IMR-90 (cell line): ENCODE results near the gene INHA. TPM values are rescaled to one million over a fixed set of nuclear protein-coding genes. Genes with fewer than 3 reads are reported as not detected.

Experiments used
- ATAC-seq: fragments of 200-7000 bp; cut with Tn5 transposase; 2 replicates; pipeline ENCODE4 v1.9.1; 2020; ENCODE audit warnings: low read depth, mild to moderate bottlenecking, moderate library complexity
- BruUV-seq: library from RNA; stranded (reverse); fragments of 400-500 nt; replicated peaks from 2 replicates; lab custom pipeline; 2021; lab: Mats Ljungman, UMichigan
- CTCF ChIA-PET: fragments of 300-600 bp; formaldehyde crosslinking; extraction: SDS; loops from one replicate; lab custom pipeline; 2021; ENCODE audit warnings: antibody characterized with exemption; lab: Yijun Ruan, JAX
- POLR2A ChIA-PET: fragments of 300-600 bp; sonication (Branson Sonifier 250); formaldehyde crosslinking; loops from one replicate; lab custom pipeline; 2022; ENCODE audit warnings: antibody characterized with exemption; ENCODE audit not compliant: unreplicated experiment; lab: Charles Lee
- DNase-seq: peaks from one replicate; pipeline ENCODE4 v3.0.0; 2013
- H2AFZ ChIP-seq: replicated peaks from 2 replicates; pipeline ENCODE3; 2013; ENCODE audit warnings: low read length, mild to moderate bottlenecking; ENCODE audit not compliant: poor library complexity
- H2AK5ac ChIP-seq: 2 replicates; pipeline ENCODE4 v1.6.1; 2013; ENCODE audit warnings: low read depth, low read length, inconsistent platforms
- H2AK9ac ChIP-seq: replicated peaks from 2 replicates; pipeline ENCODE3; 2013; ENCODE audit warnings: mild to moderate bottlenecking, low read depth, low read length, moderate library complexity; ENCODE audit not compliant: poor library complexity
- H2BK120ac ChIP-seq: 2 replicates; pipeline ENCODE4 v1.6.1; 2013; ENCODE audit warnings: low read depth, low read length, inconsistent platforms
- H2BK15ac ChIP-seq: 3 replicates; pipeline ENCODE4 v1.6.1; 2013; ENCODE audit warnings: low read depth, low read length, inconsistent platforms
- H2BK20ac ChIP-seq: 2 replicates; pipeline ENCODE4 v1.6.1; 2013; ENCODE audit warnings: low read depth, mild to moderate bottlenecking, inconsistent platforms, low read length, moderate library complexity
- H2BK5ac ChIP-seq: 2 replicates; pipeline ENCODE4 v1.6.1; 2013; ENCODE audit warnings: mild to moderate bottlenecking, low read depth, low read length, inconsistent platforms; ENCODE audit not compliant: poor library complexity, severe bottlenecking
- H3K14ac ChIP-seq: replicated peaks from 2 replicates; pipeline ENCODE4 v1.6.1; 2013; ENCODE audit warnings: low read depth, low read length, inconsistent platforms
- H3K18ac ChIP-seq: 2 replicates; pipeline ENCODE4 v1.6.1; 2013; ENCODE audit warnings: low read depth, low read length, control low read depth
- H3K23ac ChIP-seq: 2 replicates; pipeline ENCODE4 v1.6.1; 2013; ENCODE audit warnings: low read depth, low read length, inconsistent platforms
- H3K27ac ChIP-seq: 2 replicates; pipeline ENCODE4 v1.5.1; 2013; ENCODE audit warnings: mild to moderate bottlenecking, control low read depth, low read length; ENCODE audit not compliant: insufficient read depth
- H3K27me3 ChIP-seq: 2 replicates; pipeline ENCODE4 v1.6.1; 2013; ENCODE audit warnings: low read length; ENCODE audit not compliant: control insufficient read depth, insufficient read depth
- H3K36me3 ChIP-seq: 2 replicates; pipeline ENCODE4 v1.6.1; 2013; ENCODE audit warnings: low read length, mixed read lengths; ENCODE audit not compliant: control insufficient read depth, insufficient read depth
- H3K4ac ChIP-seq: 2 replicates; pipeline ENCODE4 v1.6.1; 2013; ENCODE audit warnings: low read depth, low read length, inconsistent platforms
- H3K4me1 ChIP-seq: 2 replicates; pipeline ENCODE4 v1.6.1; 2013; ENCODE audit warnings: low read length, mixed read lengths; ENCODE audit not compliant: control insufficient read depth, insufficient read depth
- H3K4me2 ChIP-seq: 2 replicates; pipeline ENCODE4 v1.6.1; 2013; ENCODE audit warnings: low read depth, mild to moderate bottlenecking, control low read depth, low read length, moderate library complexity
- H3K4me3 ChIP-seq: 2 replicates; pipeline ENCODE4 v1.5.1; 2013; ENCODE audit warnings: low read depth, mild to moderate bottlenecking, control low read depth, low read length, moderate library complexity; ENCODE audit not compliant: insufficient read depth
- H3K56ac ChIP-seq: 2 replicates; pipeline ENCODE4 v1.6.1; 2013; ENCODE audit warnings: low read length, inconsistent platforms; ENCODE audit not compliant: insufficient read depth; ENCODE audit errors: extremely low read depth
- H3K79me1 ChIP-seq, 2 experiments: 2 replicates each; pipeline ENCODE4 v1.6.1; 2013; ENCODE audit warnings: low read length in 2 of 2, inconsistent platforms in 1 of 2, low read depth in 1 of 2
- H3K9ac ChIP-seq: 2 replicates; pipeline ENCODE4 v1.6.1; 2013; ENCODE audit warnings: low read depth, low read length, control low read depth
- H3K9me1 ChIP-seq: 2 replicates; pipeline ENCODE4 v1.6.1; 2013; ENCODE audit warnings: low read length, inconsistent platforms; ENCODE audit not compliant: insufficient read depth
- H3K9me3 ChIP-seq: 2 replicates; pipeline ENCODE4 v1.6.1; 2013; ENCODE audit warnings: low read length; ENCODE audit not compliant: control insufficient read depth, insufficient read depth
- H4K20me1 ChIP-seq: 2 replicates; pipeline ENCODE4 v1.6.1; 2013; ENCODE audit warnings: low read length, inconsistent platforms; ENCODE audit not compliant: insufficient read depth
- H4K5ac ChIP-seq: 2 replicates; pipeline ENCODE4 v1.6.1; 2013; ENCODE audit warnings: mild to moderate bottlenecking, low read depth, low read length, control low read depth
- H4K8ac ChIP-seq, 2 experiments: 2 replicates each; pipeline ENCODE4 v1.6.1; 2013; ENCODE audit warnings: low read depth in 2 of 2, low read length in 2 of 2, control low read depth in 1 of 2, inconsistent platforms in 1 of 2
- H4K91ac ChIP-seq: 2 replicates; pipeline ENCODE4 v1.6.1; 2013; ENCODE audit warnings: low read depth, low read length, inconsistent platforms; ENCODE audit not compliant: insufficient read depth
- BHLHE40 ChIP-seq: fragments of 150-350 bp; IDR thresholded peaks from 2 replicates; pipeline ENCODE4 v1.6.1; 2016; ENCODE audit warnings: mild to moderate bottlenecking, low read depth, low read length
- CEBPB ChIP-seq: IDR thresholded peaks from 2 replicates; pipeline ENCODE4 v1.6.1; 2012; ENCODE audit warnings: low read depth, low read length, improper control_type of control experiment
- CHD1 ChIP-seq: IDR thresholded peaks from 2 replicates; pipeline ENCODE4 v1.6.1; 2012; ENCODE audit warnings: low read depth, low read length, improper control_type of control experiment
- RCOR1 ChIP-seq: IDR thresholded peaks from 2 replicates; pipeline ENCODE4 v1.6.1; 2012; ENCODE audit warnings: mild to moderate bottlenecking, low read length, improper control_type of control experiment; ENCODE audit not compliant: insufficient replicate concordance
- RFX5 ChIP-seq: IDR thresholded peaks from 2 replicates; pipeline ENCODE4 v1.8.0; 2012; ENCODE audit warnings: low read depth, mild to moderate bottlenecking, low read length, moderate library complexity
- SMC3 ChIP-seq: fragments of 150-350 bp; IDR thresholded peaks from 2 replicates; pipeline ENCODE4 v1.6.1; 2016; ENCODE audit warnings: low read depth, mild to moderate bottlenecking, antibody characterized with exemption, low read length, moderate library complexity
- WGBS, 2 experiments: methylation state at CpG; one replicate each; pipeline versions ENCODE4 v1.1.5 to v1.1.7; 2013; ENCODE audit warnings: missing lambda C conversion rate in 2 of 2; ENCODE audit not compliant: insufficient read length in 1 of 2; ENCODE audit errors: extremely low coverage in 2 of 2; 5-methylcytosine and 5-hydroxymethylcytosine counted together
- dilution Hi-C: fragments of 300-500 bp; cut with HindIII; formaldehyde crosslinking; loops from one replicate; pipeline ENCODE4 v1.14.3; 2018; ENCODE audit warnings: low sequenced_read_pairs; ENCODE audit not compliant: unreplicated experiment
- in situ Hi-C: fragments of 300-500 bp; cut with MboI; formaldehyde crosslinking; loops from 3 replicates; pipeline ENCODE4 v1.14.3; 2019; ENCODE audit warnings: low sequenced_read_pairs, inconsistent platforms, mixed read lengths
- intact Hi-C: fragments of 100-400 bp; cut with micrococcal nuclease; formaldehyde crosslinking; loops from 2 replicates; pipeline ENCODE4 v1.10.0; 2022
- polyA plus RNA-seq, 3 experiments: library from polyadenylated mRNA; depleted of rRNA; stranded (reverse); fragments of >200 nt; gene quantifications; 2 replicates each; pipeline ENCODE4 v1.2.3, GENCODE V29; 2012; ENCODE audit warnings: low replicate concordance in 1 of 3
- total RNA-seq: library from RNA; depleted of rRNA; stranded (reverse); fragments of >200 nt; gene quantifications from 2 replicates; pipeline ENCODE4 v1.2.3, GENCODE V29; 2012
- TF ChIP-seq, protein P1 (sequence below): fragments of 150-350 bp; IDR thresholded peaks from 2 replicates; pipeline ENCODE4 v1.6.1; 2017; ENCODE audit warnings: mild to moderate bottlenecking, antibody characterized with exemption, low read length, low read depth

Gene INHA
- total and polyA plus RNA-seq, 2 of the 4 experiments (the other 2 are of a cell fraction) = 0.96 TPM; not detected in 1

DNA sequence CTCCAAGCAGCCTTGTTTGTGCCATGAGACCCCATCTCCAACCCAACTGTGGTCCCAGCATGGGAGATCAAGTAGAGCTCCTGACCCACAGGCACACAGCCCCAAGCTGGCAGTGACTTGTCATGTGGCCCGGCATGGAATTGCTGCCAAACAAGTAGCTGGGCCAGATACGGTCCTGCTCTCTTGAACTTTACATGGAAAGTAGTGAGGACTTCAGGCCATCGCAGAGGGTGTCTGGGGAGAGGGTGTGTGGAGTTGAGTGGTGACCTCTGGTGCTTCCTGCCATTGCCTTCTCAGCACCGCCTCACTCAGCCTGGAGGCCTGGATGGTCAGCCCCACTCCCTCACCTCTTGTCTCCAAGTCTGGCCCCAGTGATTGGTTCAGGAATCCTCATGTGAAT is 44.4 kb downstream of the INHA start:
- no peak overlapping the region for H4K91ac ChIP-seq
- peaks cover 28% of the 10 kb centered on the region for H3K36me3 ChIP-seq
- no peak overlapping the region for H2BK15ac ChIP-seq
- ATAC-seq (no peak), DNase-seq (no peak)
- no peak overlapping the region for H3K9ac ChIP-seq
- no peak overlapping the region for H4K8ac ChIP-seq
- H3K4me3 ChIP-seq = no peak overlapping the region
- H2BK120ac ChIP-seq = no peak overlapping the region
- H3K4me2 ChIP-seq = no peak overlapping the region
- no peaks in the 10 kb centered on the region for H4K20me1 ChIP-seq
- H3K27ac ChIP-seq = no peak overlapping the region
- no peak overlapping the region for H2AK5ac ChIP-seq
- H3K4me1 ChIP-seq = no peaks in the 10 kb centered on the region
- H3K79me1 ChIP-seq = no peaks in the 10 kb centered on the region
- H2BK5ac ChIP-seq = no peak overlapping the region
- H3K56ac ChIP-seq = no peak overlapping the region
- H3K14ac ChIP-seq = no peak overlapping the region
- no peak overlapping the region for H3K23ac ChIP-seq
- TF ChIP-seq CEBPB (no peak), SMC3 (no peak), BHLHE40 (no peak), CHD1 (no peak), RCOR1 (no peak), RFX5 (no peak)
- TF ChIP-seq, protein P1, sequence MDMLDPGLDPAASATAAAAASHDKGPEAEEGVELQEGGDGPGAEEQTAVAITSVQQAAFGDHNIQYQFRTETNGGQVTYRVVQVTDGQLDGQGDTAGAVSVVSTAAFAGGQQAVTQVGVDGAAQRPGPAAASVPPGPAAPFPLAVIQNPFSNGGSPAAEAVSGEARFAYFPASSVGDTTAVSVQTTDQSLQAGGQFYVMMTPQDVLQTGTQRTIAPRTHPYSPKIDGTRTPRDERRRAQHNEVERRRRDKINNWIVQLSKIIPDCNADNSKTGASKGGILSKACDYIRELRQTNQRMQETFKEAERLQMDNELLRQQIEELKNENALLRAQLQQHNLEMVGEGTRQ = no peak
- WGBS, 2 experiments = no CpG with 5 or more reads among the region's 4 CpGs
- intact Hi-C loops (no loop called here), in situ Hi-C loops (no loop called here), dilution Hi-C loops (no loop called here)
- H3K9me3 ChIP-seq = no peaks in the 10 kb centered on the region
- H3K18ac ChIP-seq = no peak overlapping the region
- no peak overlapping the region for H4K5ac ChIP-seq
- H3K27me3 ChIP-seq = peaks cover 3% of the 10 kb centered on the region
- no peak overlapping the region for H3K4ac ChIP-seq
- no peak overlapping the region for H2BK20ac ChIP-seq
- ChIA-PET POLR2A (no interaction called here), CTCF (no interaction called here)
- H2AK9ac ChIP-seq = no peak overlapping the region
- BruUV-seq = no TSS peak
- H2AFZ ChIP-seq = no peak overlapping the region
- no peaks in the 10 kb centered on the region for H3K9me1 ChIP-seq
